Embryonic facial prominence (tissue), 1 donor: ENCODE results near the gene COX7A2L.
"Not testable (repeated sequence)": the region's sequence is repeated elsewhere in the genome, so short reads cannot be mapped to it uniquely, and the experiment has no call there.

ENCODE experiments used
- DNase-seq: peaks from one replicate; pipeline ENCODE4 v3.0.0-alpha.2; 2016; ENCODE audit errors: extremely low spot score

Gene COX7A2L

DNA sequence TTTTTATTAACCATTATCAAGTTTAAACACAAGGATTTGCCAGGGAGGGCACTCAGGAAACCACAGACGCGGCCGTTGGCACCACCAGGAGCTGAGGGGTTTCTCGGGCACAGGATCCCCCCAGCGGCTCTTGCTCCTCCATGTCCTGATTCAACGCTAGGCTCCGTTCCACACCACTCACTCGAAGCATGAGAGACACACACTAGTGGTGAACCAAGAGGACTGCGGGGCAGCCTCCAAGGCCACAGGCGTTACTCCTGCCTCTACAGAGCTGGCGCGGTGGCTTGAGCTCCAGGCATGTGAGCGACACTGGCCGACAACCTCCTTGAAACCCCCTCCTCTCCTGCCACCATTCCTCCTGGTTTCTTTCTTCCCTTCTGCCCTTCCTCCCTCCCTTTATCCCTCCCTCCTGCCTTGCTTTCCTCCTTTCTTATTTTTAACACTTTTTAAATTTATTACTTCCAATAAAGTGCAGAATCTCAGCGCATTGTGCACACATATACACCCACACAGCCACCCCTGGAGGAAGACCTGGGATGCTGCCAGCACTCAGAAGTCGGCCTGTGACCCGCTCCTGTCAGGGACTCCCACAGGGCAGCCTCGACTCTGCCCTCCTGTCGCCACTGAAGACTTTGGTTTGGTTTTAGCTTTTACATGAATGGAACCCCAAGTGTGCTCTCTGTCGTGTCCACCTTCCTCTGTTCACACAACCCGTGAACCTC, 21.7 kb downstream of the COX7A2L start:
- no peak for DNase-seq

DNA sequence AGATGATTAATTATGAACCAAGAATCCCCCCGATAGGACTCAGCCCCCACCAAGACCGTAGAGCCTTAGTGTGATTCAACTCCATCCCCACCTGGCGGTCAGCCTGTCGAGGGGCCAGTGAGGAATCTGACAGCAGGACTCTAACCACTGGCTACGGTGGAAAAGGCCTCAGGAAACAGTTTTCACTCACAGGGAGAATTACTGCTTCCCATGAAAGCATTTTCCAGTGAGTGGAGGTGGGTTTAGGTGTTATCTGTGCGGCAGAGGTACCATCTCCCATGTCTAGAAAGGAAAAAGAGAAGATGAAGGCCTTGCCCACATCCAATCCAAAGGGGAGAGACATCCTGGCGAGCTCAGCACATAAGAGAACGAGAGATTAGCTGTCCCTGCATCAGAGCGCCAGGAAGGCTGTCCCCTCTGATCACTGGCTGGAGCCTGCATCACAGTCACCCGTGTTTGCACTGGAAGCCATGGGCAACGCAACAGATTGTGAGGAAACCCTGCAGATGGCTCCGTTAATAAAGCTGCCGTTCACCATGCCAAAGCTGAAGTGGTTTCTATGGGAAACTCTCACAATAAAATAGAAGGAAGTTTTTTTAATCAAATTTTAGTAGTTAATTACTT, 22.3 kb downstream of the COX7A2L start:
- DNase-seq, result no peak

GRCh38 chr2:42337846-42338566, 23.0 kb downstream of the COX7A2L start:
- no peak for DNase-seq

DNA sequence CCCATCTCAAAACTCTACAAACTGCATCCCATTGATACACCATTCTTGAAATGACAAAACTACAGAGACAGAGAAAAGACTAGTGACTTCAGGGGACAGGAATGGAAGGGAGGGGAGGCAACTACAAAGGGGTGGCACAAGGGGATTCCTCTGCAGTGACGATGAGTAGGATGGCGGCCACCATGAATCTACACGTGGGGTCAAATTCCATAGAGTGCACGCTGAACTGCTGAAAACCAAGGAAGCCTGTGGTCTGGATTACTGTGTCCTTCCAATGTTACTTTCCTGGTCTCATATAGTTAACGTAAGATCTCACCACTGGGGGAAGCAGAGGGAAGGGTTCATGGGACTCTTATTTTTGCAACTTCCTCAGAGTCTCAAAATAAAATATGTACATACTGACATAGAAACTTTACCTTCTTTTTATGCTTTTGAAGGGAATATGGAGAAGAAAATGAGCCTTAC, 23.6 kb downstream of the COX7A2L start:
- no peak for DNase-seq

GRCh38 chr2:42336361-42336965, 24.6 kb downstream of the COX7A2L start:
- no peak for DNase-seq

DNA sequence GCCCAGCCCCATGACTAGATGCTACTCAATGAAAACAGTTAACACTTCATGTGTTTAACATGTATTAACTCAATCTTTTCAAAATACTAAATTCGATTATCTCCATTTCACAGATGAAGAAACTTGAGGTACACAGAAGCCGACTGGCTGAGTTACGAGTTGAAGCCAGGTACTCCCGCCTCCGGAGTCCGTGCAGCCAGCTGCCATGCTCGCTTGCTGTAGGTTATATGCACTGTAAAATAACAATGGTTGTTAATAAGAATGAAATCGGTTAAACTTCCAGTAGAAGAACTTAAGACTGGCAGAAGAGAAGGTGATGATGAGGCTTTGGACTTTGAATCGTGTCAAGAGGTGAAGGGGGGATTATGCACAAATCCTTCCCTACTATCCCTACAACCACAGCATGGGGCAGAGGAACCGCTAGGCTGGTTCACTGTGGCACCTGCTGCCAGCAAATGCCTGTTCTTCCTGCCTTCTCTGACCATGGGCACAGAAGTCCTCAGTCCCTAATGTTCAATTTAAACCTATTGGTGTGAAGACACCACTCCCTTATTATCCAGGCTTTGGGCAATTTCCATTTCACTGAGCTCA, 25.4 kb downstream of the COX7A2L start:
- no peak for DNase-seq

DNA sequence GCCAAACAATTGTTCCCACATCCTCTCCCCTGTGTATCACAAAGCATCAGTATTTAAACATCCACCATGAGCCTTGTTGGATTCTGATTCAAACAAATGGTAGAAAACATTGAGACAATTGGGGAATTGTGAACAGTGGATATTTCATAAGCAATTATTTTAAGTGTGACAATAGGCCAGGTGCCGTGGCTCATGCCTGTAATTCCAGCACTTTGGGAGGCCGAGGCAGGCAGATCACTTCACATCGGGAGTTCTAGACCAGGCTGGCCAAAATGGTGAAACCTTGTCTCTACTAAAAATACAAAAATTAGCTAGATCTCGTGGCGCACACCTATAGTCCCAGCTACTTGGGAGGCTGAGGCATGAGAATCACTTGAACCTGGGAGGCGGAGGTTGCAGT, 26.2 kb downstream of the COX7A2L start:
- not testable (repeated sequence) for DNase-seq

GRCh38 chr2:42334220-42334619, 26.8 kb downstream of the COX7A2L start:
- no peak for DNase-seq

- DNase-seq, result no peak
These were observed 27.4 kb downstream of the COX7A2L start for GRCh38 chr2:42333579-42333978.

- DNase-seq, result no peak
These were observed 28.4 kb downstream of the COX7A2L start for GRCh38 chr2:42332575-42332974.

GRCh38 chr2:42331569-42332284, 29.3 kb downstream of the COX7A2L start:
- DNase-seq, result no peak

DNA sequence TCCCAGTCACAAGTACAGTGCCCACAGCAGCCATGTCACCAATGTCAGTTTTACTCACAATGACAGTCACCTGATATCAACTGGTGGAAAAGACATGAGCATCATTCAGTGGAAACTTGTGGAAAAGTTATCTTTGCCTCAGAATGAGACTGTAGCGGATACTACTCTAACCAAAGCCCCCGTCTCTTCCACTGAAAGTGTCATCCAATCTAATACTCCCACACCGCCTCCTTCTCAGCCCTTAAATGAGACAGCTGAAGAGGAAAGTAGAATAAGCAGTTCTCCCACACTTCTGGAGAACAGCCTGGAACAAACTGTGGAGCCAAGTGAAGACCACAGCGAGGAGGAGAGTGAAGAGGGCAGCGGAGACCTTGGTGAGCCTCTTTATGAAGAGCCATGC, 31.3 kb downstream of the COX7A2L start:
- DNase-seq, result no peak

DNA sequence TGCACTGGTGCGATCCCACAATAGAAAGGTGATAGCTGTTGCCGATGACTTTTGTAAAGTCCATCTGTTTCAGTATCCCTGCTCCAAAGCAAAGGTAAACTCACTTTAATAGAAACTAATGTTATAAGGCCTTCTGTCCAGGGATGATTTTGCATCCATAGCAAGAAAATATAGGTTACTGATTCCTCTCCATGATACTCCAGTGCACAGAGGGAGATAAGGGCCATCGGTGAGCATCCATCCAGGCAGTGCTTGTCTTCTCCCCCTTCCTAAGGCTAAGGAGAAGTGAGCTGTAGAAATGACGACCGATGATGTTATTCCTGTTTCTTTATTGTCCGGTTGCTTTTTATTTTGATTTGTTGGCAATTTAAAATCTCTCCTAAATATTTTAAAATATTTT, 32.1 kb downstream of the COX7A2L start:
- DNase-seq, result no peak

DNA sequence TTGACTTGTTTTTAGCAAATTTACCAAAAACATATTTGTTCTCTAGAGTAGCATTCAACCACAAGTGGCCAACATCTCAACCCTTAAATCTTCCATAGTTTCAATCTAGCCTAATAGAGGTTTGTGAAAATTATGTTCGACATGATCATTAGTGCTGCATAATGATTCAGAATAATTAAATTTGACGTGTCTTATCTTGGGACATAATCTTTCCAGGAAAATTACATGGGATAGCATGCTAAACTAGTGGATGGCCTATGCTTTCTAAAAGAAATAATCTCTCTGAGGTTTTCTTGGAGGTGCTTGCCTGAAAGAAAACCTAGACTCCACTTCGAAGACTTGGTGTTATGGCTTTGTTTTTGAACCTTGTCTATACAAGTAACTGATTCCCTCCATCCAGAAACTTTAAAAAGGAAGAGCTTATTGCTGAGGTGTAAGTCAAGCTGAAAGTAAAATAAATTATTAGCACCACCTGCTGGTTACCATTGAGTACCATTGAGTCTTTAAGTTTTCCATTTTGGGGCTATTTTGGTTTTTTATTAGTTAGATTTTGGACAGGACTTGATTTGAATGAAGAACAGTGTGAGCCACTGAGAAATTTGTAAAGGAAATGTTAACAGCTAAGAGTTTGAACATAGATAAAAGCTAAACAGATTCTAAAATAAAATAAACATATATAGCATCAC, 32.7 kb downstream of the COX7A2L start:
- no peak for DNase-seq

GRCh38 chr2:42327125-42327524, 33.9 kb downstream of the COX7A2L start:
- DNase-seq, result no peak

GRCh38 chr2:42325609-42326008, 35.4 kb downstream of the COX7A2L start:
- DNase-seq, result no peak

DNA sequence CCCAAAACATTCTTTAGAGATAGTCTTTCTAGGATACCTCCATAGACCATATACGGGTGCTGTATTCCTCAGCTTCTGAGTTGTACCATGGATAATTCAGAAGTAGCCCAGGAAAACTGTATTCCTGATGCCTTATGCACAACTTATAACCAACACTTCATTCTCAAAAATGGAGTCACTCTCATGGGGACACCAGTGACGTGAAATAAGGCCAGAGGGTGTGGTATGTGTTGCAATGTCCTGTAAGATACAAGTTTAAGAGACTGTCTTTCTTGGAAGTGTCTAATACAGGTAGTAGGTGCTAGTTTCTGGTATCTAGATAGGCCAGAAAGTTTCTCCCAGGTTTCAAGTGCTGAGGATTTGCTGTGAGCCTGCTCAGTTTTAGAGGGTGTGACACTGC, 36.1 kb downstream of the COX7A2L start:
- no peak for DNase-seq

GRCh38 chr2:42324244-42324643, 36.8 kb downstream of the COX7A2L start:
- no peak for DNase-seq

GRCh38 chr2:42321452-42322064, 39.5 kb downstream of the COX7A2L start:
- DNase-seq, result no peak

GRCh38 chr2:42319265-42319664, 41.8 kb downstream of the COX7A2L start:
- no peak for DNase-seq
